ENCODE data around the gene KIAA0319L.

KIAA0319L gene

DNA sequence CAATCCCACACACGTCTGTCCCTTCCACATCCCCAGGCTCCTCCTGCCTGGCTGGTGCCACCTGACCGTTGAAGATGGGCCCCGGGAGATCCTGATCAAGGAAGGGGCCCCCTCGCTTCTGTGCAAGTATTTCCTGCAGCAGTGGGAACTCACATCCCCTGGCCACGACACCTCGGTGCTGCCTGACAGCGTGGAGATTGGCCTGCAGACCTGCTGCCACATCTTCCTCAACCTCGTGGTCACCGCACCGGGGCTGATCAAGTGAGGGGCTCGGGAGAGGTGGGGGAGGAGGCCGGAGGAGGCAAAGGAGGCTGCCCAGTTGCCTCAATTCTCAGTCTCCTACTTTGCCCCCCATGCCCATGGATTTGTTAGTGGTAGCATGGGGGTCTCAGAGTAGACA is 6.0 kb upstream of the KIAA0319L start:
- no peak for DNase-seq (ENCODE audit: low read depth)

DNA sequence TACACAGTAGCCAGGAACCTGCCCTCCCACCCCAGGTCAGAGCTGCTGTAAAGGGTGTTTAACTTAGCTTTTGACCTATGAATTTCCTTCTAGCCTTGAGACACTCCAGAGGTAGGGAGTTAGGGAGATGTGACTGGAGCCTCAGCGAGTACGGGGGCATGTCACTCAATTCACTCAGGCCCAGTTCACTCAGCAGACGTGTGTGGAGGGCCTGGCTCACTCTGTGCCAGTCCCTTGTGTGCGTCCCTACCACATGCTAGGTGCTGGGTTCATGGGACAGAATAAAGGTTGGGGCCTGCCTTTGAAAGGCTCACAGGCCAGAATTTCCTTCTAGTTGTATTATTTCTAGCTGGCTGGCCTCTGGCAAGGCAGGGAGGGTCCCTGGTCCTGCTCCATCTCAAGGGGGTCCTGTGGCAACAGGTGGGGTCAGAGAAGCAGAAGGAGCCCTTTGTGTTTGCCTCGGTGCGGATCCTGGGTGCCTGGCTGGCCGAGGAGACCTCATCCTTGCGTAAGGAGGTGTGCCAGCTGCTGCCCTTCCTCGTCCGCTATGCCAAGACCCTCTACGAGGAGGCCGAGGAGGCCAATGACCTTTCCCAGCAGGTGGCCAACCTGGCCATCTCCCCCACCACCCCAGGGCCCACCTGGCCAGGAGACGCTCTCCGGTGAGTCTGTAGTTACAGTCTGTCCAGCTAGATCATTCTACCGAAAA is 4.9 kb upstream of the KIAA0319L start:
- no peak for DNase-seq (ENCODE audit: low read depth)

DNA sequence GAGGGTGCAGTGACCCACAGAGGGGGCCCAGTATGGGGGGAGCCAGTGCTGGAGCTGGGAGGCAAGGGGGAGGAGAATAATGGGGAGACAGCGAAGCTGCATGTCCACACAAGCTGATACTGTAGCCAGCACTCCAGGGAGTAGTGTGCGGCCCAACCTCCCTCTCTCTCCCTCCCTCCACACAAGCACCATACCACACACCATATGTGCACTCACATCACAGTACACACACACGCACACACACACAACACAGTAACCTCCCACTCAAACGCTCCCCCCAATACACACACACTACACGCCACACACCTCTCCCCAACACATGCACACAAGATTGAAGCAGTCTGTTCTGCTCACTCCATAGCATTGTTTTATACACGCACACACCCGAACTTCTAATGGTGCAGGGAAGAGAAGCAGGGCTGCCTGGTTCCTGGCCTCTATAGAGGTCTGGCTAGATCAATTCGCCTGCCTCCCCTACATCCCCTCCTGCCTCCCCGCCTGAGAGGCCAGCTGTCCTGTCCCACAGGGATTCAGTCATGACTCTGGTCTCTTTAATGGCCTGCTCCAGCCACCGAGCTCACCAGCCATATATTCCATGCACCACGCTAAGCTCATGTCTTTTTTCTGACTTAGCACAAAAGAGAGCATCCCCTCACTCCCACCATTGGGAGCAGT is 4.2 kb upstream of the KIAA0319L start:
- DNase-seq (ENCODE audit: low read depth): no peak

DNA sequence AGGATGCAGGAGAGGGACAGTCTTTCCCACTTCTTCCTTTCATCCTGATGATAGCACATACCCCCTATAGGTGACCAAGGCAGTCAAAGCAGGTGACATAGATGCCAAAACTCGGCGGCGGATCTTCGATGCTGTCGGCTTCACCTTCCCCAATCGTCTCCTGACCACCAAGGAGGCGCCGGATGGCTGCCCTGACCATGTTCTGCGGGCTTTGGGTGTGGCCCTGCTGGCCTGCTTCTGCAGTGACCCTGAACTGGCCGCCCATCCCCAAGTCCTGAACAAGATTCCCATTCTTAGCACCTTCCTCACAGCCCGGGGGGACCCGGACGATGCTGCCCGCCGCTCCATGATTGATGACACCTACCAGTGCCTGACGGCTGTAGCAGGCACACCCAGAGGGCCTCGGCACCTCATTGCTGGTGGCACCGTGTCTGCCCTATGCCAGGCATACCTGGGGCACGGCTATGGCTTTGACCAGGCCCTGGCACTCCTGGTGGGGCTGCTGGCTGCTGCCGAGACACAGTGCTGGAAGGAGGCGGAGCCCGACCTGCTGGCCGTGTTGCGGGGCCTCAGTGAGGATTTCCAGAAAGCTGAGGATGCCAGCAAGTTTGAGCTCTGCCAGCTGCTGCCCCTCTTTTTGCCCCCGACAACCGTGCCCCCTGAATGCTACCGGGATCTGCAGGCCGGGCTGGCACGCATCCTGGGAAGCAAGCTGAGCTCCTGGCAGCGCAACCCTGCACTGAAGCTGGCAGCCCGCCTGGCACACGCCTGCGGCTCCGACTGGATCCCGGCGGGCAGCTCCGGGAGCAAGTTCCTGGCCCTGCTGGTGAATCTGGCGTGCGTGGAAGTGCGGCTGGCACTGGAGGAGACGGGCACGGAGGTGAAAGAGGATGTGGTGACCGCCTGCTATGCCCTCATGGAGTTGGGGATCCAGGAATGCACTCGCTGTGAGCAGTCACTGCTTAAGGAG is 3.3 kb upstream of the KIAA0319L start:
- DNase-seq (ENCODE audit: low read depth): no peak

DNA sequence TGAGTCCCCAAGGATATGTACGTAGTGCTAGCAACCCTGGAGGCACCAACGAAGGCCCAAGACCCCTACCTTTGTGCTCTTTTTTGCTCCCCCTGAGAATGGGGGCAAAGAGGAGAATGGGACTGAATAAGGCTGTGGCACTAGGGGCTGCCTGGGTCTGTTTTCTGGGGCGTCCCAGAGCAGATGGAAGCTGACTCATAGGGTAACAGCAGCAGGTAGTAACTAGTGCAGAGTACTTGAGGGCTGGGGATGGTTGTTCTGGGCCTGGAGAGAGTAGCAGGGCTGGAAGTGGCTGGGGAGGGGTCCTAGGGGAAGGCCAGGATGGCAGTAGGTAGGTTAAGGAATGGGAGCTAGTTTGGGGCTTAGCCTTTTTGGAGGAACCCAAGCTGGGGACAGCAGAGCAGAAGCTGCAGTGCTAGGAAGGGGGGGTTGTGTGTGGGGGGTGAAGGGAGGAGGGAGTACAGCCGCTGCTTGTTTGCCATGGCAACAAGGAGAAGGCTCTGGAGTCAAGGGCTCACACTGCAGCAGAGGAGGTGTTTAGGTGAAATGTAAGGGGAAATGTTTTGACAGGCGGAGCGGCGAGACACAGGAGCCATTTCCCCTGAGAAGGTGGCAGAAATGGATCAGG is 2.2 kb upstream of the KIAA0319L start:
- DNase-seq (ENCODE audit: low read depth): peak; percentile 20

DNA sequence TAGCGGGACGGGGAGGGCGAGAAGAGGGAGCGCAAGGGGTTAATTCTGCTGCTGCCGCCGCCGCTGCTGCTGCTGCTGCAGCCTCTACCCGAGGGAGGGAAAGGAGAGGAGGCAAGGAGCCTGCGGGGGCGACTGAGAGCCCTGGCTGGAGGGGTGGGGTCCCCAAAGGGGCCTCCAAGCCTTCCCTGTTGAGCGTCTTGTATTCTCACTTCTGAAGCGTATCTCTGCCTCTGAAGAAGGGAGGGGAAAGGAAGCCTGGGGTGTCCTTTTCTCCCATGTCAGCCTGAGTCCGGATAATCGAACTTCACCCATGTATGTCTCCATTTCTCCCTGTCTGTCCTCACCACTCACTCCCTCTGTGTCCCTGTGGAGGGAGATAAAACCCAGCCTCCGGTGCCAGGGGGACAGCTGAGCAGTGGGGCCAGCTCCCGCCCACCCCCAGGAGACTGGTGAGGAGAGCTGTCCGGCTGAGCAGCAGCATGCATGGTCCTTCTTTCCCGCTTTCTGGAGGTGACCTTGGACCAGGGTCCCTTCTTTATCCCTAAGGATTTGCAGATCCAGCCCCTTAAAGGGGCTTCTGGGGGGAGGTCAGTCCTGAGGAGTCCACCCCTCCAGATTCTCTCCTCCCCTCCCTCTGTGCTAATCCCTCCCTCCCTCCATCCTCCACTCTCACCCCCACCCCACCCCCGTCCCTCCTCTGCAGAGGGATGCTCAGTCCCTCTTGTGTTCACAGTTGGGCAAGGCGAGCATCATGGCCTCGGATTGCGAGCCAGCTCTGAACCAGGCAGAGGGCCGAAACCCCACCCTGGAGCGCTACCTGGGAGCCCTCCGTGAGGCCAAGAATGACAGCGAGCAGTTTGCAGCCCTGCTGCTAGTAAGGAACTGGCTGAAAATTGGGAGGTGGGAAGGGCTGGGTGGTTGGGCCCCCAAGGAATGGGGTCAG is 1.4 kb upstream of the KIAA0319L start:
- peak; percentile 22 for DNase-seq (ENCODE audit: low read depth)

DNA sequence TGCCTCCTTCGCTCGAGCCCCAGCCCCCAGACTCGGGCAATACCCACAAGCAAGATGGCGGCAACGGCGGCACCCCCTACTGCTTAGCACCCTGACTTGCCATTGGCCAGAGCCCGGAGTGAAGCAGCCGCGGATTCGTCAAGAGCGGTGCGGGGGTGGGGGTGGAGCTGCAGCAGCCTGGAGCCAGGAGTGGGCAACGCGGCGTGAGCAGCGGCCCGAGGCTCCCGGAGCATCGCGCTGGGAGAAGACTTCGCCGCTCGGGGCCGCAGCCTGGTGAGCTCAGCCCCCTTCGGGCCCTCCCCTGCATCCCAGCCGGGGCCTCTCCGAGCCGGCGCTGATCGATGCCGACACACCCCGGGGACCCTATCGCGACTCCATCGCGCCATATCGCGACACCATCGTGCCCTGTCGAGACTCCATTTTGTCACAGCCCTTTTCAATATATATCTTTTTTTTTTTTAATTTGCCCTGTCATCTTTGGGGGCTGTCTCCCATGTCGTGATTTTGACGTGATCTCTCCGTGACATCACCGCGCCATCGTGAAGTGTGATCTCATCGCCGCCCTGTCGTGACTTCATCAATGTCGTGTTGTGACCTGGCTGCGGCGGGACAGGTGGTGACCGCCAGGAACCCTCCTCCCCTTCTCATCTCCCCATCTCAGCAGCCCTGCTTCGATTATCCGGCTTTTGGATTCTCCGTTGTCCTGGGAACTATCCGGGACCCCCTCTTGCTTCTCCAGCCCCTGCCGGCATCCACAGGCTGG is 589 bp upstream of the KIAA0319L start, which contains the start of gene NCDN:
Gene NCDN, plus strand, starts transcription at position 189 of the 763 bp plus-strand sequence. Its CDS starts 392 bp downstream, at position 581.
- peak; percentile 97 for DNase-seq (ENCODE audit: low read depth)

DNA sequence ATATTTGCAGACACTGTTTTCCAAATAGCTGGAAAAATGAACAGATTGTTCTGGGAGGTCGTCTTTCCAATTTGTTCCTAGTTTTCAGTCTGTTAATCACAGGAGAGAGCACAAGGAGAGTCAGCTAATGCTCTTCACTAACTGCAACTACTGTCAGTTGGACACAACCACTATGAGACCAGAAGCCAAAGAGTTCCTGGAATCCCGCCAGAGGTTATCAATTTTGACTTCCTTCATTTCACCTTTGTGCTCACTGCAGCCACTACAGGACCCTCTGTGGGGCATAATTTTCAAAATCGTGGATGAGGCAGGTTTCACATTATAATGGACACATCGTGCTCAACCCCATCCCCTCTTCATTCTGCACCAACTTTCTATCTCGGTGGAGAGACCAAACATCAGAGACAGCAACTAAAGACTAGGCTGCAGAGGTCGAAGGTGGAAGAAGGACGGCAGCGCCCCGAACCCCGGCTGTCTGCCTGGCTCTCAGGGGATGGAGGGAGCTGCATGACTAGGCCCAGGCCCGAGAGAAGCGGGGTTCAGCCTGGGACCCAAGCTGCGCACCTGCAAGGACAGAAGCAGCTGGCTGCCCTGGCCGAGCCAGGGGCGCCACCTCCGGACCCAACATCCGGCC is 602 bp downstream of the KIAA0319L start:
- no peak for DNase-seq (ENCODE audit: low read depth)

DNA sequence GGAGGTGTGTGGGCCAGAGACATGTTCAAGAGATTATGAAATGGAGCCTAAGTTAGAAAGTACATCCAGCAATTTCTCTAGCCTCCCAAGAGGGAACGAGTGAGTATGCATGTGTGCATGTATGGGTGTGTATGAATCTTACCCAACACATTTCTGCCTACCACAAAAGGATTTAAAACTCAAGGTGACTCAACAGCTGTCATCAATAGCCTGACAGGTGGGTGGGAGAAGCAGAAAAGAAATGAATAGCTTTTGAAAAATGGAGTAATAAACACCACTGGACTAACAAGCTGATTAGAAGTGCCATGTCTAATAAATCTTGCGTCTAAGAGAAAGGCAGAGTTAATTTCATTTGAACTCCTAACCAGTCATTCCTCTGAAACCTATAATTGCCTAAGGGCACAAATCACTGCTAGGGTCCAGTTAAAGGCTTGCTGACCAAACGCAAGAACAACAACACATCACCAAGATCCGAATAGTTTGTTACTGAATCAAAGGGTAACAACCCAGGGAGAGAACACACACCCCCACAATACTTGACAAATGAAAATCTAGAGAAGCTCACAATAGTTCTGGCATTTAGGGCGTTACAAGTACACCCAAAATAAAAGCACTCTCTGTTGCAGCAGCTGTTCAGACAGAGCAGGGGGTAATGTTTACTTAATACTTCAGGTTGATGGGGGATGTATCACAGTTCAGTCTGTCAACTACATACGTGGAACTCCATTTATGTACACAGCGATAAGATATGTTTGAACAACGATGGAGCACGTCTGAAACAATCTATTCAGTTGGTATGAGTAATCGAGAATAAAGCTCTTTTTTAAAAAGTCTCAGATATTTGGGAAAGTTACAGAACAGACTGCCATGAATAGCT is 1.4 kb downstream of the KIAA0319L start:
- peak; percentile 95 for DNase-seq (ENCODE audit: low read depth)

DNA sequence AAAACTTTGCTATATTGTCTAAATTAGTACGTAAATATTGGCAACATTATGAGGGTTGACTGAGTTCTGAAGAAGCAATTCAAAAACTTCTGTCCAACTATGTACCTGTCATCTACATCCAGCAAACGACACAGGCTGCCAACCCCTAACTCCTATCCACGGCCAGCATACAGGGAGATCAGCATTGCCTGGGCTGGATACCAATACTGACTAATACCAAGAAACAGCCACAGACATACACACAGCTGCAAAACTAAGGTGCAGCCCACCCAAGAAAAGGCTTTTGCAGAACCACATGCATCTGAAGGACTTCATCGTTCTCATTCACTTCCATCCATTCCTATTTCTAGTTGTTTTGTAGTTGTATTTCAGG is 2.0 kb downstream of the KIAA0319L start:
- no peak for DNase-seq (ENCODE audit: low read depth)

DNA sequence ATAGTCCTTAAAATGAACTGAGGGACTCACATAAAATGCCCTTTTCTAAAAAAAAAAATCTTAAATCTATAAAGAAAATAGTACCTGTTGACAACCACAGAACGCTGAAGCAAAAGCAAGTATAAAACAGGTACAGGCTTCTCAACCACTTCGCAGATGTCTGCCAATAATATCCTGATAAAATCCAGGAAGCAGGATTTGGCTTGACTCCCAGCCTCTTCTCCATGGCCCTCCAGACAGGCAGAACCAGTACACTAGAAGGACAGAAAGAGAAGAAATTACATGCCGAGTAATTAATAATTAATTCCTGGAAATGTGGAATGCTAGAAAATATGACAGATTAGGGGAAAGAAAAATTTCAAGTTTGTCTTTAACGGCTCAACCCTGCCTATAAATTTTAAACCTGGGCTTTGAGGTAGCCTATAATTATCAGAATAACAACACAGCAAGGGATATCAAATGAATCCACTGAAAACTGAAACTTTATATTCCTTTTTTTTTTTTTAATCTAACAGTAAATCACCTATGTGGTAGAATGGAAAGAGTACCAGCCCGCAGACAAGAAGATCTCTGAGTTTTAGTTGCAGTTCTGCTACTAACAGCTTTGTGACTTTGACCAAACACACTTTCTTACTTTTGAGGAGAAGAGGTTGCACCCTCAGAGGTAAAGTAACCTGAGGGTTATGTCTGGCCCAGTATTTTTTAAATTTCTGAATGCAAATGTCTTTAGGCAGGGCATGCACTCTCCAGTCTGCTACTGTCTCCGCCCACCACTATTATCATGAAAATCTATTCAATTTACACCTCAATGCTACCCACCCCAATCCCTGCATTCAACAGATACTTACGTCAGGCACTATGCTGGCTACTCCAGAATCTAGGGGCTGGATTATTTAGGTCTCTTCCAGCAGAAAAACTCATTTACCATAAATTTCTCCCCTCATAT is 2.7 kb downstream of the KIAA0319L start:
- DNase-seq (ENCODE audit: low read depth): peak; percentile 19

DNA sequence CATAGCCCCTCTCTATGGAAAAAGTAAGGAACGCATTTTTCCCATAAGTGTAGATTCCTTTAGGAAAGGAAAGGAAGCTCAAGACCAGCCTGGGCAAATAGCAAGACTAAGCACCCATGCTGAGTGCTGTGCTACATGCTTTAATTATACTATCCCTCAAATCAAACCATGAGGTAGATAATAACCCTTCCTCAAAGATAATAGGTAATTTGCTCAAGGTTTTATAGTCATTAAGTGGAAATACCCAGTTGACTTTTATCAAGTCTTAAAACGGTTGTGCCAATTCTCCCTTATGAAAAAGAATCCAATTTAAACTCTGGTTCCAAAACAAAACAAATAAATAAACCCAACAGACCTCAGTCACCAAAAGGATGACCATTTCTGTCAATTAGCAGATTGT is 3.4 kb downstream of the KIAA0319L start:
- DNase-seq (ENCODE audit: low read depth): no peak

DNA sequence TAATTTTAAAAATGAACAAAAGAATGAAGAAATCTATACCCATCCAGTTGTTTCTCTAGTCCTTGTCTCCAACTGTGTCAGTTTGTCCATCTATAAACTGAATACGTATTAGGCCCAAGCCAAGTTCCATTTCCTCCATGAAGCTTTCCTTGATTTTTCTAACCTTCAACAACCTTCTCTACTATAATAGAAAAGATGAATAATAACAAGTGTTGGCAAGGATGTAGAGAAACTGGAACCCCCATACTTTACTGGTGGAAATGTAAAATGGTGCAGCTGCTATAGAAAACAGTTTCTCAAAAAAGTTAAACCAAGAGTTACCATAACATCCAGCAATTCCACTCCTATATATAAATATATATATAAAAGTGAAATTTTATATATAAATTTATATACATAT is 10.6 kb downstream of the KIAA0319L start:
- DNase-seq (ENCODE audit: low read depth): no peak

DNA sequence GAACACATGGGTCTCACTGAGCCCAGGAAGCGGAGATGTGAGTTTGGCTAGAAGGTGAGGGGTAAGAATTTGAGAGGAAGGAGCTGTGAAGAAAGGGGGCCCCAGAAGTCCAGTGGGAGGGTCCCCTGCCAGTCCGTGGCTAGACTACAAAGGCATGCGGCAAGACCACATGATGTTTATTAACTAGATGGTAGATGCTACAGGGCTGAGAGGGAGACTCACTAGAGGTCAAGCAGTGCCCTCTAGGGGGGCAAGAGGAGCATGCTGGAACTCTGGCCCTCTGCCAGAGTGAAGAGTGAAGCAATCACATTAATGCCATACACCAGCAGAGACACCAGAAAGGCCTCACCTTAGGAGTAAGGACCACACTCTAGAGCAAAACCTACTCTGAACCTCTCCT is 12.2 kb downstream of the KIAA0319L start:
- DNase-seq (ENCODE audit: low read depth): peak; percentile 88

DNA sequence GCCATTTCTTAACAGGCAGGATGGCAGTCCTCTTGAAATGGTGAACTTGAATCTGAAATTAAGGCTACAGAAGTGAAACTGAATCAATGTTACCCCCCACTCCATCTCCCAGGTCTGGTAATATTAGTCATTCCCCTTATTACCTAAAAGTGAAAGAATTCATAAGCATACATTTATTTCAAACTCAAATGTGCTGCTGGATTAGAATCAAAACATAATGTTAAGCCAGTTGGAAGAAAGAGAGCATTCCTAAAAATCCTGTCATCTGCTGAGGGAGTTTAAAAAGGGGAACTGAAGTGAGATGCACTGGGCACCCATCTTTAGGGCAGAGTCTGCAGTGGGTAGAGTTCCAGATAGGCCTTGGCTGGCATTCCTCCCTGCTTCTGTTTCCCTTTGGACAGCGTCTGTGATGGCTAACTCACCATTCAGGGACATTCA is 17.4 kb downstream of the KIAA0319L start:
- DNase-seq (ENCODE audit: low read depth): peak; percentile 32

DNA sequence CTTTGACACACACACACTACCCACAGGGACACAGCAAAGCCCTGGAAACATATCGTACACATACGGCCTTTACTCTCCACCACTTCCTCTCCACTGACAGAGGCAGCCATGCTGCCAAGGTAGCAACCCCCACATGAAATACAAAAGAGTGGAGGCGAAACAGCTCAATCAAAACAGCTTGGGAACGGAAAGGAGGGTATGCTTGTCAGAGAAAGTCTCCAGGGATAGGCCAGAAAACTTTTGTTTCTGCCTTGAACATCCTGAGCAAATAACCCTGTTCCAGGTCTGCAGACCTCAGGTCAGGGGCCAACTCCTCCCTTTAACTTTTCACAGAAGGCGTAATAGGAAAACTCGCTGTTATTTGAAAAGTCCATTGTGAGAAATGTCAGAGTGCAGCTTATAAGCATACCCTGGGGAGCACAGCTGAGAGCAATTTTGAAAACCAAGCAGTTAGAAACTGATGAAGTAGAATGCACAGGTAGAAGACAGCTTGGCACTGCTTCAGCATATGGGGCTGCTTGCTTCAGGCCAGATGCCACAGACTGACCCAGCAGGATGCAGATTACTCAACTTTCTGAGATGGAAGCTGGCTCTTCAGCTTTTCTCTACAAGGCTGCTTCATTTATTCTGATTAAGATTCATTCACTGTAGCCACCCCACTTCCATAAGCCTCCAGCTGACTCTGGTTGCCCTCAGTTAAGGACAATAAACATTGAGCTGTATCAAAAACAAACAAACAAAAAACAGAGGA is 18.0 kb downstream of the KIAA0319L start:
- DNase-seq (ENCODE audit: low read depth): peak; percentile 49

DNA sequence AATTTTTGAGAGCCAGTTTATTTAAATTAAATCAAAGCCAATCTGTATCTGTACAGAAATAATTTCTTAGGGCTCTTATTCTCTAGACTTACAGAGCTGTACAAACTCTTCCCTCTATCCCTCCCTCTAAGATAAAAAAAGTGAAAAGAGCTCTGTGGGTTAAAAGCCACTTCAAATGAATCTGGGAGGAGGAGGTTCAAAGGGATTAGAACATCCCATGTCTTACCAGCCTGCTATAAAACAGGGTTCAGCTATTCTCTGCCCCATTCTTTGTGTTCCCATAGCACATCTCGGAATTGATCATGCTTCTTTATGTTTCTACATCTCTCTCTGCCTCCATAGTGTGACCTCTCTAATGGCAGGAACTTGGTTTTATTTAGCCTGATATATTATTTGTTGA is 19.4 kb downstream of the KIAA0319L start:
- no peak for DNase-seq (ENCODE audit: low read depth)
